DMS114 treated with DMSO at 0.1 percent for 48 hours (cell line): ENCODE measurements around the gene SHISAL1.
"Not testable (repeated sequence)": the region's sequence is repeated elsewhere in the genome, so short reads cannot be mapped to it uniquely, and the experiment has no call there.

Experiments used
- DNase-seq: peaks from one replicate; lab custom pipeline; 2025; ENCODE audit not compliant: unreplicated experiment; lab: John Stamatoyannopoulos, UW

The SHISAL1 gene

GRCh38 chr22:44305455-44305854 is 7.3 kb downstream of the SHISAL1 start:
- DNase-seq = no peak

- DNase-seq = no peak
Measured at GRCh38 chr22:44304911-44305310, 7.8 kb downstream of the SHISAL1 start.

- no peak for DNase-seq
Measured at GRCh38 chr22:44304354-44304753, 8.4 kb downstream of the SHISAL1 start.

DNA sequence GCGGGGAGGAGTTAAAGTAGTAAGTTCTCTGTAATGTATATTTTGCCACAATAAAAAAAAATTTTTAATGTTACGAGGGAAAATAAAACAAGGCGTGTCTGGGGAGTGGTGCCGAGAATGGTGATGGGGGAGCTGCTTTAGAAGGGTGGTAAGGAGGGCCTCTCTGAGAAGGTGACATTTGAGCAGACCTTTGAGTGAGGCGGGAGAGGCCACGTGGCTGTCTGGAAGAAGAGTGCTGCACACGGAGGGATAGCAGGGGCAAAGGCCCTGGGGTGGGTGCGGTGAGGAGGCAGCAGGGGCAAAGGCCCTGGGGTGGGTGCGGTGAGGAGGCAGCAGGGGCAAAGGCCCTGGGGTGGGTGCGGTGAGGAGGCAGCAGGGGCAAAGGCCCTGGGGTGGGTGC is 10.4 kb downstream of the SHISAL1 start:
- not testable (repeated sequence) for DNase-seq

DNA sequence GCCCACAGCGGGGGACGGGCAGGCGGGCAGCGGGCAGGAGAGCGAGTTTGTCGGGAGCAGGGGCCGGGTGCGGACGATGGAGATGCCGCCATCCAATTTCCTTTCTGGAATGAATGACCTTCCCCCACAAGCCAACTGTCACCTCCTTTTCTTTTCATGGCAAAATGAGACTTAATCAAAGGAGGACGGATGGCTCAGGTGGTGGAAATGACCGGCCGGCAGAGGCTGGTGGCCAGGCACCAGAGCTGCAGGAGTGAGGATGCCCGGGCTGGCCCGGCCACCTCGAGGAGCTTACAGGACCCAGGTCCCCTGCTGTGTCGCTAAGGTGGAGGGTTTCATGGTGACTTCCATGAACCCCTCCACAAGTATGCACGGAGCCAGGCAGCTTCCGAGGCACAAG is 11.7 kb downstream of the SHISAL1 start:
- DNase-seq = no peak

DNA sequence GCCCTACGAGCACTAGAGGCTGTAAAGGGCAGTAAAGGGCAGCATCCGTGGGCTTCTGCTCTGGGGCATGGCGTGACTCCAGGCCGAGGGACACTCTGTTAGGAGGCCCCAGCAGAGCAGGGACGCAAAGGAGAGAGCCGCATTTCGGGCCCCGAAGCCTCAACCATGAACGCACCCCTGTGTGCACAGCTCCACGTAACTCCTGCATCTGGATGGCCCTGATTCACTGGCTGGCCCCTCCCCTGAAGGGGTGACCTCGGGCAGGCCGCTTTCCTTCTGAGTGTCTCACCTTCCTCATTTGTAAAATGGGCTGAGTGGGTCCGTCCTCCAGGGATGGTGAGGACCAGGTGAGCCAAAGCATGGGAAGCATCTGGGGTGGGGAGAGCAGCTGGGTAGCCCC is 13.6 kb downstream of the SHISAL1 start:
- DNase-seq = no peak

- no peak for DNase-seq
Measured at GRCh38 chr22:44298406-44299091, 14.2 kb downstream of the SHISAL1 start.

DNA sequence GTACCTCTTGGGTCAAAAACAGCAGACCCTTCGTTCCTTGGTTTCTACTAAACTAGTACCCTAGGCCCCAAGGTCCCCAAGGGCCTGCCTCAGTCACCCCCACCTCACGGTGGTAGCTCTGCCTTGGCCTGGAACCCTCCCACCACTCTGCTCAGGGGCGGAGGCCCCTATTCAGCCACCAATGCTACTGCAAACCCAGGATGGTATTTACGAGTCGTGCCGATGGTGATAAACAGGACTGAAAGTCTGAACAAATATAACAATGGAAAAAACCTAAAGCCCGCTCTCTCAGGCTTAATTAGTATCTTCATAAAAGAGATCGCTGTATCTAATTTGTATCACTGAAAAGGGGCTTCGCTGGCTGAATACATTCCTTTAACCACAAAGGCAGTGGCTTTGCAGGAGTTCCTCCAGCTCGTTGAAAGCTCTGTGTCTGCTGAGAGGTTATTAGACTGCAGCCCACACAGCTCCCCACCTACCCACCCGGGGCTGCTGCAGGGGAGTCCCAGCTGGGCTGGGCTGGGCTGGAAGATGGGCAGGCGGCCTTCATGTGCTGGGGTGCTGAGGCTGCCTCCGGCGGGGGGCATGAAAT is 15.2 kb downstream of the SHISAL1 start:
- no peak for DNase-seq

- no peak for DNase-seq
Measured at GRCh38 chr22:44295406-44295805, 17.3 kb downstream of the SHISAL1 start.

GRCh38 chr22:44293876-44294275 is 18.9 kb downstream of the SHISAL1 start:
- DNase-seq = no peak

DNA sequence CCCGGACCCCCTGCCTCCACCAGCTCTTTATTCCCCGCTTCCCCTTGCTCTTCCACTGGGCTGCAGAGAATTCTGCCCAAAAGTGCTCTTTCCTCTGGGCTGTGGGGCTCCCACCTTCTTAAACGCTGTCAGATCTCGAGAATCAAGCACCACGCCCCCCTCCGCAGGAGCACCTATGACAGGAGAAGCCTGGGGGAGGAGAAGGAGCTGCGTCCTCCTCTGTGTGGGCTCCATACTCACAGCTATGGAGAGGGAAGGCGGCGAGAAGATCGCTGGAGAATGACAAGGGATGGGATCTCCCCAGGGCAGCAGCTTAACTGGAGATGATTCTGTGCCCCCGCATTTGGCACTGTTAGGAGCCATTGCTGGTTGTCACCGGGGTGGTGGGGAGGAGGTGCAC is 19.7 kb downstream of the SHISAL1 start:
- no peak for DNase-seq

- DNase-seq = no peak
Measured at GRCh38 chr22:44292521-44292920, 20.2 kb downstream of the SHISAL1 start.

GRCh38 chr22:44291674-44292360 is 20.9 kb downstream of the SHISAL1 start:
- DNase-seq = no peak

DNA sequence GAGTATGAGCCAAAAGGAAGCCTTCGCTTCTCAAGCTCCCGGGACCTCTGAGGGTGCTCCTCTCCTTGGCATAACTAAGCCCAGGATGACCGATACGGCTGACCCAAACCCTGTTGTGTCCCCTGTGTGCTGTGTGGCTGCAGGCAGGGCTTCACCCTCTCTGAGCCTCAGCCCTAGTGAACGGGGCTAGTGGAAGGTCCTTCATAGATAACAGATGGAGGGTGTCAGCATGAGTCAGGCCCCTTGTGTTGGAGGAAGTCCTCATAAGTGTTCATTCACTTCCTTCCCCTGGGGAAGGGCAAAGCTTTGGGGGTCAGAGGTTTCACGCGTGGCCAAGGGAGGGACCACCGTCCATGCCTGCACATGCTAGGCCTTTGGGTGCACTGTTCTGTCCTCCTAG is 21.5 kb downstream of the SHISAL1 start:
- DNase-seq = no peak

- DNase-seq = no peak
Measured at GRCh38 chr22:44289414-44290171, 23.2 kb downstream of the SHISAL1 start.

DNA sequence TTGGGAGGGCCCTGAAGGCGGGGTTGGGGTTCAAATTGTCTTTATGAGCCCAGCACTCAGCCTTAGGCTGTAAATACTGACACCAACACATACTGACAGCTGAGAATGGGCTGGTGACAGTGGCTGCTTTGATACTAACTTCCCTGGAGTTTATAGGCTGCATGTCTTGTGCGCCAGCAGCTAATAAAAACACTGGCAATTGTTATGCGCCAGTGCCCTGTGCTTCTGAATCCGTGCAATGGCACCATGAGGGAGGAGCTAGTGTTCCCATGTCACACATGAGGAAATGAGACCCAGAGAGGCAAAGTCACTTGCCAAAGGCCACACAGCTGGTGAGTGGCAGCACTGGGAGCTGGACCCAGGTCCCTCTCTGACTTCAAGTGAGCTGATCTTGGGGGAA is 23.8 kb downstream of the SHISAL1 start:
- DNase-seq = no peak

DNA sequence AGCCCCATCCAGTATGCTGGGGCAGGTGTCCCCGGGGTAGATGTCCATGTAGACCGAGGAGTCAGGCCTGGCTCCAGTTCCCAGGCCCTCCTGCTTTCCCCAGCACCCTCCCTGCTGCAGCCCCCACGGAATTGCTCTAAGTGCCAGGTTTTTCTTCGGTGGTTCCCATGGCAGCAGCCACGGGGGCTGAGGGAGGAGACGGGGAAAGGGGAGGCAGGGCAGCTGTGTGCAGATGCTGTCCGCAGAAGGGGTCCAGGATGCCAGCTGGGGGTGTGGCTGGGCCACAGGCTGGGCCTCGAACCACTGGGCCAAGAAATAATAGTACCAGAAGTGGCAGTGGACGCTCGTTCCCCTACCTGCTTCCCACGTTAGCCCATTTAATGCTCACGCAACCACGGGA is 25.0 kb downstream of the SHISAL1 start:
- DNase-seq = no peak

GRCh38 chr22:44287121-44287693 is 25.5 kb downstream of the SHISAL1 start:
- DNase-seq = no peak

DNA sequence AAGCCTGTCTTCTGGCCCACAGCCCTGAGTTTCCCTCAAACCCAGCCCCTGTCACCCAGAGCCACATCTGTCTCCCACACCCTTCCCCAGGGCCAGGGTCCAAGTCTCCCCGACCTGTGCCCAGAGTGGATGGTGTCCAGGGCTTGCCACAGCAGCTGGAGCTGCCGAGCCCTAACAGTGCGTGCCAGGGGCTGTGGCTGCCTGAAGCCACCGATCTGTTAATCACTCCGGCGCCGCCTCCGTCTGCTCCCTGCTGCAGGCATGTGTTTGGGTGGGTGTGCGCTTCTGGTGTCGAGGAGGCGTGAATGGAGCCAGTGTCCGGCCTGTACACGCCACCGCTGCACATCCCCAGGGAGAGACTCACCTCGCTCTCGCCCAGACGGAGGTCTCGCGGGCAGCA is 26.1 kb downstream of the SHISAL1 start:
- no peak for DNase-seq

- no peak for DNase-seq
Measured at GRCh38 chr22:44284711-44285110, 28.0 kb downstream of the SHISAL1 start.
